ENCODE data around the gene KHDC4. TPM values are rescaled to one million over a fixed set of nuclear protein-coding genes. Genes with fewer than 3 reads are reported as not detected.

KHDC4 gene
- polyA plus RNA-seq, 1 donor from 2014 or later, result 97.1 TPM

DNA sequence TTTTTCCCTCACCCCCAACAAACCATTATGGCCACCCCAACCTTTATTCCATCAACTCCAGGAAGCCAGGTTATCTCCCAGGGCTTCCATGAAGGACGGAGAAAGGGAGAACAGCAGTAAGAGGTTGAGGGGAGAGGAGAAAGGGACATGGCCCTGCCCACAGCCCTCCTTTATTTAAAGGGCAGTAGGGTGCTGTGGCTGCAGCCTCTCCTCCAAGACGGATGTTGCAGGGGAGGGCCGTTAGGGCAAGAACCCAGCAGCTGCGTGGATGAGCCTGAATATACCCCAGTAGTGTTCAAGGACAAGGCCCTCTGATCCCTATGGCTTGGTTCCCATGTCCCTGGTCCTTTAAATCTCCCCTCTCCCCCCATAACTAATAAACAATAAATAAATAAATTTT, 13.1 kb upstream of the KHDC4 start:
- H3K27me3 ChIP-seq (ENCODE audit: insufficient read depth, low read depth, low read length), result no peaks in the 10 kb centered on the region
- H3K9me3 ChIP-seq (ENCODE audit: low read length), result no peaks in the 10 kb centered on the region
- no peaks in the 10 kb centered on the region for H3K9me2 ChIP-seq (ENCODE audit: insufficient read depth, low read length)
- no peaks in the 10 kb centered on the region for H3K79me2 ChIP-seq (replicated peaks; ENCODE audit: insufficient read depth, low read length)
- H2AFZ ChIP-seq (ENCODE audit: low read depth, low read length), result no peak overlapping the region
- no peak overlapping the region for H3K4me3 ChIP-seq (ENCODE audit: low read length)
- H4K20me1 ChIP-seq (ENCODE audit: insufficient read depth), result no peaks in the 10 kb centered on the region
- H3K9ac ChIP-seq (ENCODE audit: low read length), result no peak overlapping the region
- H3K4me2 ChIP-seq (ENCODE audit: low read length), result no peak overlapping the region
- TF ChIP-seq POLR2AphosphoS5 (IDR thresholded peaks at IDR 0.05) (no peak), EP300 (conservative IDR thresholded peaks at IDR 0.05; ENCODE audit: poor library complexity, severe bottlenecking) (no peak), TAF1 (IDR thresholded peaks at IDR 0.05; ENCODE audit: low read depth) (no peak), EZH2 (IDR thresholded peaks at IDR 0.05; ENCODE audit: borderline replicate concordance, insufficient read depth, low read length, poor library complexity, severe bottlenecking) (no peak), RAD21 (conservative IDR thresholded peaks at IDR 0.05) (no peak), SMC3 (conservative IDR thresholded peaks at IDR 0.05; ENCODE audit: poor library complexity) (no peak)
- TF ChIP-seq, protein P1, sequence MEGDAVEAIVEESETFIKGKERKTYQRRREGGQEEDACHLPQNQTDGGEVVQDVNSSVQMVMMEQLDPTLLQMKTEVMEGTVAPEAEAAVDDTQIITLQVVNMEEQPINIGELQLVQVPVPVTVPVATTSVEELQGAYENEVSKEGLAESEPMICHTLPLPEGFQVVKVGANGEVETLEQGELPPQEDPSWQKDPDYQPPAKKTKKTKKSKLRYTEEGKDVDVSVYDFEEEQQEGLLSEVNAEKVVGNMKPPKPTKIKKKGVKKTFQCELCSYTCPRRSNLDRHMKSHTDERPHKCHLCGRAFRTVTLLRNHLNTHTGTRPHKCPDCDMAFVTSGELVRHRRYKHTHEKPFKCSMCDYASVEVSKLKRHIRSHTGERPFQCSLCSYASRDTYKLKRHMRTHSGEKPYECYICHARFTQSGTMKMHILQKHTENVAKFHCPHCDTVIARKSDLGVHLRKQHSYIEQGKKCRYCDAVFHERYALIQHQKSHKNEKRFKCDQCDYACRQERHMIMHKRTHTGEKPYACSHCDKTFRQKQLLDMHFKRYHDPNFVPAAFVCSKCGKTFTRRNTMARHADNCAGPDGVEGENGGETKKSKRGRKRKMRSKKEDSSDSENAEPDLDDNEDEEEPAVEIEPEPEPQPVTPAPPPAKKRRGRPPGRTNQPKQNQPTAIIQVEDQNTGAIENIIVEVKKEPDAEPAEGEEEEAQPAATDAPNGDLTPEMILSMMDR (IDR thresholded peaks at IDR 0.05; ENCODE audit: poor library complexity, severe bottlenecking), result no peak
- TF ChIP-seq, protein P2, sequence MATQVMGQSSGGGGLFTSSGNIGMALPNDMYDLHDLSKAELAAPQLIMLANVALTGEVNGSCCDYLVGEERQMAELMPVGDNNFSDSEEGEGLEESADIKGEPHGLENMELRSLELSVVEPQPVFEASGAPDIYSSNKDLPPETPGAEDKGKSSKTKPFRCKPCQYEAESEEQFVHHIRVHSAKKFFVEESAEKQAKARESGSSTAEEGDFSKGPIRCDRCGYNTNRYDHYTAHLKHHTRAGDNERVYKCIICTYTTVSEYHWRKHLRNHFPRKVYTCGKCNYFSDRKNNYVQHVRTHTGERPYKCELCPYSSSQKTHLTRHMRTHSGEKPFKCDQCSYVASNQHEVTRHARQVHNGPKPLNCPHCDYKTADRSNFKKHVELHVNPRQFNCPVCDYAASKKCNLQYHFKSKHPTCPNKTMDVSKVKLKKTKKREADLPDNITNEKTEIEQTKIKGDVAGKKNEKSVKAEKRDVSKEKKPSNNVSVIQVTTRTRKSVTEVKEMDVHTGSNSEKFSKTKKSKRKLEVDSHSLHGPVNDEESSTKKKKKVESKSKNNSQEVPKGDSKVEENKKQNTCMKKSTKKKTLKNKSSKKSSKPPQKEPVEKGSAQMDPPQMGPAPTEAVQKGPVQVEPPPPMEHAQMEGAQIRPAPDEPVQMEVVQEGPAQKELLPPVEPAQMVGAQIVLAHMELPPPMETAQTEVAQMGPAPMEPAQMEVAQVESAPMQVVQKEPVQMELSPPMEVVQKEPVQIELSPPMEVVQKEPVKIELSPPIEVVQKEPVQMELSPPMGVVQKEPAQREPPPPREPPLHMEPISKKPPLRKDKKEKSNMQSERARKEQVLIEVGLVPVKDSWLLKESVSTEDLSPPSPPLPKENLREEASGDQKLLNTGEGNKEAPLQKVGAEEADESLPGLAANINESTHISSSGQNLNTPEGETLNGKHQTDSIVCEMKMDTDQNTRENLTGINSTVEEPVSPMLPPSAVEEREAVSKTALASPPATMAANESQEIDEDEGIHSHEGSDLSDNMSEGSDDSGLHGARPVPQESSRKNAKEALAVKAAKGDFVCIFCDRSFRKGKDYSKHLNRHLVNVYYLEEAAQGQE (IDR thresholded peaks at IDR 0.05; ENCODE audit: borderline replicate concordance), result no peak
- no peak overlapping the region for H3K27ac ChIP-seq (ENCODE audit: low read length)
- peaks cover 7% of the 10 kb centered on the region for H3K36me3 ChIP-seq (ENCODE audit: insufficient read depth, low read length)
- H3F3A ChIP-seq (ENCODE audit: insufficient read depth, low read length, poor library complexity, severe bottlenecking), result no peaks in the 10 kb centered on the region

DNA sequence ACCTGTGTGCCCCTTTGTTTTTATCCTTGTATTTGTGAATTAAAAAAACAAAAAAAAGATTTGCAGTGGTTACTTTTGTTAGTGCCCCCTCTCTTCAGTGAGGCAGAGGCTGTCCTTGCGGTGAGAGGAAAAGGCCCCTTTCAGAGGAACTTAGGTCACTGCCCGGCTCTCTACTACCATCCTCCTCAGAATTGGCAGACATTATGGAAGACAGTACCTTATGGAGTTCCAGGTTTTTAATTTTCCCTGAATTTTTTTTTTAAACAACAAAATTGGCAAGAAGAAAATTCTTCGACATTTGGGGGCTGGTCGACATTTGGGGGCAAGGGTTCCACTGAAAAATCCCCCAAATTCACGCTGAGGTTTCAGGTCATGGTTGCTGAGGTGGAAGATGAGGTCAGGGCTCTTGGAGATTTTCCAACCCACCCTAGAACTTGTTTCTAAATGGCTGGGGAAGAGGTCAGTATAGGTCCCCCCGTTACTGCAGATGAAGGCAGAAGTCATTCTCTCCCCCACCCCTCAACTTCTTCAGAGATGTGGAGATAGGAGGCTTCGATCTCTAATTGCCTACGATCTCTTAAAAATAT, 12.5 kb upstream of the KHDC4 start:
- H3K9me3 ChIP-seq (ENCODE audit: low read length), result no peaks in the 10 kb centered on the region
- no peak overlapping the region for H3K27ac ChIP-seq (ENCODE audit: low read length)
- H3K9ac ChIP-seq (ENCODE audit: low read length), result no peak overlapping the region
- H3K9me2 ChIP-seq (ENCODE audit: insufficient read depth, low read length), result no peaks in the 10 kb centered on the region
- no peaks in the 10 kb centered on the region for H4K20me1 ChIP-seq (ENCODE audit: insufficient read depth)
- H2AFZ ChIP-seq (ENCODE audit: low read depth, low read length), result no peak overlapping the region
- H3F3A ChIP-seq (ENCODE audit: insufficient read depth, low read length, poor library complexity, severe bottlenecking), result no peaks in the 10 kb centered on the region
- no peak for TF ChIP-seq EZH2 (IDR thresholded peaks at IDR 0.05; ENCODE audit: borderline replicate concordance, insufficient read depth, low read length, poor library complexity, severe bottlenecking)
- no peak for TF ChIP-seq MXI1 (conservative IDR thresholded peaks at IDR 0.05; ENCODE audit: poor library complexity, severe bottlenecking)
- no peak for TF ChIP-seq SMC3 (conservative IDR thresholded peaks at IDR 0.05; ENCODE audit: poor library complexity)
- no peak for TF ChIP-seq TAF1 (IDR thresholded peaks at IDR 0.05; ENCODE audit: low read depth)
- no peak for TF ChIP-seq POLR2AphosphoS5 (IDR thresholded peaks at IDR 0.05)
- no peak for TF ChIP-seq EP300 (conservative IDR thresholded peaks at IDR 0.05; ENCODE audit: poor library complexity, severe bottlenecking)
- no peak for TF ChIP-seq RAD21 (conservative IDR thresholded peaks at IDR 0.05)
- TF ChIP-seq, protein P1 (IDR thresholded peaks at IDR 0.05; ENCODE audit: poor library complexity, severe bottlenecking), result no peak
- TF ChIP-seq, protein P2 (IDR thresholded peaks at IDR 0.05; ENCODE audit: borderline replicate concordance), result no peak
- no peak overlapping the region for H3K4me2 ChIP-seq (ENCODE audit: low read length)
- peaks cover 7% of the 10 kb centered on the region for H3K36me3 ChIP-seq (ENCODE audit: insufficient read depth, low read length)
- H3K79me2 ChIP-seq (replicated peaks; ENCODE audit: insufficient read depth, low read length), result no peaks in the 10 kb centered on the region
- no peak overlapping the region for H3K4me3 ChIP-seq (ENCODE audit: low read length)
- H3K27me3 ChIP-seq (ENCODE audit: insufficient read depth, low read depth, low read length), result no peaks in the 10 kb centered on the region

Data from neural cell (in vitro differentiated cells).